Measurements from ENCODE around the gene CDKN2AIPNL.

- TF ChIP-seq CTCF (IDR thresholded peaks at IDR 0.05) (no peak), POLR2A (IDR thresholded peaks at IDR 0.05) (no peak)
Observed at GRCh38 chr5:134406390-134406789, 5.3 kb downstream of the CDKN2AIPNL start.

All from uterus (tissue), 2 donors.